A549 (cell line): ENCODE data around the gene MCM5.

ENCODE experiments used
- PHF8 ChIP-seq: fragments of 200-600 bp; sonication (generic); IDR thresholded peaks from 2 replicates; pipeline ENCODE4 v1.6.1; 2016; ENCODE audit warnings: low read depth, mild to moderate bottlenecking, antibody characterized with exemption, moderate library complexity, borderline replicate concordance
- RCOR1 ChIP-seq: fragments of 150-350 bp; IDR thresholded peaks from 2 replicates; pipeline ENCODE4 v1.6.1; 2014; ENCODE audit warnings: antibody characterized with exemption, low read length, low read depth
- SMC3 ChIP-seq: fragments of >200 bp; sonication (Bioruptor Twin); formaldehyde crosslinking; IDR thresholded peaks from 3 replicates; pipeline ENCODE4 v1.6.1; 2018; ENCODE audit warnings: inconsistent platforms
- TF ChIP-seq, protein P1 (sequence below): fragments of 450-650 bp; IDR thresholded peaks from 2 replicates; pipeline ENCODE4 v1.6.1; 2014; ENCODE audit warnings: antibody characterized with exemption
- TF ChIP-seq, protein P2 (sequence below): IDR thresholded peaks from 2 replicates; pipeline ENCODE4 v1.6.1; 2012

DNA sequence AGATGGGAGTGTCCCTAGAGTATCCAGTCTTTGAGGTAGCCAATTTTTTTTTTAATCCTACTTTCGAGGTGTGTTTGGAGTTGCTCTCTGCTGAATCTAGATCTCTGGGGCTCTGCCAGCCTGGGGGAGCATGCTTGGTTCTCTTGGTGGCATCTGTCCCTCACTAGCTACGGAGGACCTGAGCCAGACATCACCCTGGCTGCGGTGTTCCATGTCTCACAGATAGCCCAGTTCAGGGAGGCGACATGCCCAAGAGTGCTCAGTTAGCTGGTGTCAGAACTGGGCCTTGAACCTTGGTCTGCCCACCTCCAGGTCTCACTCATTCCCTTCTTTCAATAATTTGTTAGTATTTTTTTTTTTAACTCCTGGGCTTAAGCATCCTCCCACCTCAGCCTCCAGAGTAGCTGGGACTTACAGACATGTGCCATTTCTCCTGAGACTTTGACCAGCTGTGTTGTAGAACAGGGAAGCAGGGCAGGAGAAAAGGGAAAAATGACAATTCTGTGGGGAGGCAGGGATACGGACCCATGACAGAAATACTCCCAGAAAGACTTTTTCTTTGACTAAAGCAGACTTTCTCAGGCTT is 18.4 kb upstream of the MCM5 start:
- TF ChIP-seq SMC3 = no peak
- no peak for TF ChIP-seq RCOR1
- TF ChIP-seq, protein P1, sequence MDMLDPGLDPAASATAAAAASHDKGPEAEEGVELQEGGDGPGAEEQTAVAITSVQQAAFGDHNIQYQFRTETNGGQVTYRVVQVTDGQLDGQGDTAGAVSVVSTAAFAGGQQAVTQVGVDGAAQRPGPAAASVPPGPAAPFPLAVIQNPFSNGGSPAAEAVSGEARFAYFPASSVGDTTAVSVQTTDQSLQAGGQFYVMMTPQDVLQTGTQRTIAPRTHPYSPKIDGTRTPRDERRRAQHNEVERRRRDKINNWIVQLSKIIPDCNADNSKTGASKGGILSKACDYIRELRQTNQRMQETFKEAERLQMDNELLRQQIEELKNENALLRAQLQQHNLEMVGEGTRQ = no peak
- TF ChIP-seq PHF8 = no peak
- TF ChIP-seq, protein P2, sequence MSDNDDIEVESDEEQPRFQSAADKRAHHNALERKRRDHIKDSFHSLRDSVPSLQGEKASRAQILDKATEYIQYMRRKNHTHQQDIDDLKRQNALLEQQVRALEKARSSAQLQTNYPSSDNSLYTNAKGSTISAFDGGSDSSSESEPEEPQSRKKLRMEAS = no peak
